Measurements from ENCODE around the gene PJVK. TPM values are rescaled to one million over a fixed set of nuclear protein-coding genes. Genes with fewer than 3 reads are reported as not detected.

PJVK gene
- polyA plus RNA-seq, 1 of the 3 experiments (the other 2 are of a cell fraction), result 5.3 TPM

GRCh38 chr2:178477443-178478129 lies 26.4 kb downstream of the PJVK start:
- Histone ChIP-seq H3K9ac (peak overlapping the region; percentile 89), H3K4me3 (ENCODE audit: low read depth in 2 of 2, low read length in 1 of 2) (peak overlapping the region; percentile 62 to 93), H2AFZ (ENCODE audit: low read depth) (peak overlapping the region; percentile 95), H3F3A (replicated peaks; ENCODE audit: insufficient read depth) (peaks cover 19% of the 10 kb centered on the region), H3K4me1 (ENCODE audit: control insufficient read depth in 1 of 2, insufficient read depth in 2 of 2, low read depth in 1 of 2, low read length in 1 of 2) (peaks cover 13 to 26% of the 10 kb centered on the region in 2 experiments), H3K79me2 (ENCODE audit: insufficient read depth) (peaks cover 60% of the 10 kb centered on the region), H3K9me2 (no peaks in the 10 kb centered on the region), H3K27me3 (ENCODE audit: insufficient read depth) (no peaks in the 10 kb centered on the region), H3K4me2 (peak overlapping the region; percentile 80), H4K20me1 (ENCODE audit: insufficient read depth) (peaks cover 17% of the 10 kb centered on the region), H3K36me3 (replicated peaks in 1 of 2; ENCODE audit: control insufficient read depth in 1 of 2, insufficient read depth in 2 of 2, low read length in 1 of 2) (peaks cover 0 to 5% of the 10 kb centered on the region in 2 experiments), H3K27ac (ENCODE audit: low read depth in 2 of 2, low read length in 1 of 2) (peak overlapping the region; percentile 78 to 91), H3K9me3 (no peaks in the 10 kb centered on the region)
- TF ChIP-seq TAF1 (IDR thresholded peaks at IDR 0.05; ENCODE audit: borderline replicate concordance, low read depth, low read length) (no peak), MXI1 (IDR thresholded peaks at IDR 0.05; ENCODE audit: low read depth, low read length) (no peak), RCOR1 (IDR thresholded peaks at IDR 0.05; ENCODE audit: low read length) (no peak), EP300 (IDR thresholded peaks at IDR 0.05; ENCODE audit: borderline replicate concordance in 1 of 2, low read depth in 1 of 2, low read length in 1 of 2) (no peak), SIN3A (IDR thresholded peaks at IDR 0.05; ENCODE audit: borderline replicate concordance, low read depth, low read length) (no peak), CHD2 (IDR thresholded peaks at IDR 0.05; ENCODE audit: low read length, partially characterized antibody) (no peak), JUND (IDR thresholded peaks at IDR 0.05) (no peak), IRF3 (IDR thresholded peaks at IDR 0.05; ENCODE audit: low read depth, low read length) (no peak), MAX (IDR thresholded peaks at IDR 0.05; ENCODE audit: low read depth) (no peak)
- ChIA-PET CTCF (interaction anchor here (0.6 kb wide), 1 partner anchor 19 kb away, joined by 3 read pairs; no protein-coding TSS in a partner anchor), POLR2A (no interaction called here)
- peak; percentile 34 for DNase-seq
- under 1% methylated on average over 3 of the region's 3 CpGs for WGBS (ENCODE audit: low lambda C conversion rate)

- POLR2A ChIA-PET, result no interaction called here
- peak overlapping the region; percentile 89 for H3K9ac ChIP-seq
- peaks cover 22% of the 10 kb centered on the region for H4K20me1 ChIP-seq (ENCODE audit: insufficient read depth)
- CTCF ChIA-PET, result no interaction called here
- H3K4me3 ChIP-seq (ENCODE audit: low read depth in 2 of 2, low read length in 1 of 2), result peak overlapping the region; percentile 62 to 93
- H3K4me2 ChIP-seq, result peak overlapping the region; percentile 80
- peaks cover 17 to 26% of the 10 kb centered on the region in 2 experiments for H3K4me1 ChIP-seq (ENCODE audit: control insufficient read depth in 1 of 2, insufficient read depth in 2 of 2, low read depth in 1 of 2, low read length in 1 of 2)
- H3K9me3 ChIP-seq, result no peaks in the 10 kb centered on the region
- H3K27ac ChIP-seq (ENCODE audit: low read depth in 2 of 2, low read length in 1 of 2), result peak overlapping the region; percentile 78 to 91
- H3K27me3 ChIP-seq (ENCODE audit: insufficient read depth), result no peaks in the 10 kb centered on the region
- no peaks in the 10 kb centered on the region for H3K9me2 ChIP-seq
- no peak for DNase-seq
- peak overlapping the region; percentile 95 for H2AFZ ChIP-seq (ENCODE audit: low read depth)
- TF ChIP-seq NFIC (IDR thresholded peaks at IDR 0.05; ENCODE audit: borderline replicate concordance) (no peak), ELF1 (IDR thresholded peaks at IDR 0.05) (no peak), USF1 (IDR thresholded peaks at IDR 0.05; ENCODE audit: borderline replicate concordance, low read depth) (no peak), FOXM1 (IDR thresholded peaks at IDR 0.05; ENCODE audit: low read depth) (no peak), RXRA (IDR thresholded peaks at IDR 0.05; ENCODE audit: borderline replicate concordance, low read depth) (no peak), EZH2phosphoT487 (IDR thresholded peaks at IDR 0.05; ENCODE audit: borderline replicate concordance, low read depth) (no peak), MAX (IDR thresholded peaks at IDR 0.05; ENCODE audit: low read depth) (no peak), RAD21 (IDR thresholded peaks at IDR 0.05; ENCODE audit: low read length) (no peak), GATA2 (CRISPR knock-in tag; IDR thresholded peaks at IDR 0.05) (no peak), JUND (IDR thresholded peaks at IDR 0.05) (no peak), PBX3 (IDR thresholded peaks at IDR 0.05) (no peak), TEAD4 (IDR thresholded peaks at IDR 0.05; ENCODE audit: borderline replicate concordance, insufficient read depth) (no peak), SMC3 (IDR thresholded peaks at IDR 0.05; ENCODE audit: low read depth, low read length) (no peak), USF2 (IDR thresholded peaks at IDR 0.05; ENCODE audit: borderline replicate concordance, low read depth, low read length) (no peak), EP300 (IDR thresholded peaks at IDR 0.05; ENCODE audit: borderline replicate concordance in 1 of 2, low read depth in 1 of 2, low read length in 1 of 2) (no peak), TAF1 (IDR thresholded peaks at IDR 0.05; ENCODE audit: borderline replicate concordance, low read depth, low read length) (no peak)
- peaks cover 19% of the 10 kb centered on the region for H3F3A ChIP-seq (replicated peaks; ENCODE audit: insufficient read depth)
- H3K79me2 ChIP-seq (ENCODE audit: insufficient read depth), result peaks cover 62% of the 10 kb centered on the region
- H3K36me3 ChIP-seq (replicated peaks in 1 of 2; ENCODE audit: control insufficient read depth in 1 of 2, insufficient read depth in 2 of 2, low read length in 1 of 2), result peaks cover 0 to 5% of the 10 kb centered on the region in 2 experiments
- WGBS (ENCODE audit: low lambda C conversion rate), result 1% methylated on average over 10 of the region's 10 CpGs
These were observed 26.9 kb downstream of the PJVK start for GRCh38 chr2:178478130-178478438.

Data from SK-N-SH (cell line).